Astrocyte of the cerebellum (primary cell): Measurements from ENCODE around the gene CFAP45.

Experiments used
- DNase-seq: peaks from one replicate; pipeline ENCODE4 v3.0.0-alpha.2; 2011; ENCODE audit warnings: low read depth
- H3K4me3 ChIP-seq: 2 replicates; pipeline ENCODE4 v1.5.1; 2011; ENCODE audit warnings: mild to moderate bottlenecking, low read depth, low read length, moderate library complexity
- CTCF ChIP-seq: IDR thresholded peaks from 2 replicates; pipeline ENCODE4 v1.5.1; 2012; ENCODE audit warnings: low read length, low read depth, moderate library complexity, mild to moderate bottlenecking; ENCODE audit errors: missing control alignments
- in situ Hi-C: cut with HindIII; loops from 2 replicates; pipeline ENCODE4 v1.10.0; 2017; ENCODE audit warnings: low sequenced_read_pairs

CFAP45 gene

GRCh38 chr1:159862557-159862956 lies 37.4 kb downstream of the CFAP45 start, which contains the start of gene VSIG8:
Gene VSIG8, minus strand, starts transcription at chr1:159862657. Its CDS starts 136 bp downstream, at chr1:159862521.
- no peak for TF ChIP-seq CTCF
- in situ Hi-C loops: no loop called here
- DNase-seq: no peak
- H3K4me3 ChIP-seq: no peak within 1 kb of the TSS

DNA sequence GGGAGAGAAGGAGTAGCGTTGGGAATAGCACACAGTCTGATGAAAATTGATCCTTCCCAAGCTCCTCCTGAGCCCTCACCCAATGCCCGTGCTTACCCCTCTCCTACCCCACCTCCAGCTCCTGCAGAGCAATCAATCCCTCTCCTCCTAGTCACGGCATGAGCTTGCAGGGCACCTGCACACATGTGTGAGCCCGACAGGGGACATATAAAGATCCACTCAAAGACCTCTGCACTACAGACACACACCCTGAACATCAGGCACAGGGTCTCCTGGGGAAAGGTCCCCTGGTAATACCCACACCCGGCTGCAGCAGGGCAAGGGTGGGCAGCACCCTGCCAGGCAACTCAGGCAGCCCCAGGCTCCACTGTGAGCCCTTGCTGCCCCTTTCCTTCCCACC lies 37.9 kb downstream of the CFAP45 start:
- no peak for DNase-seq
- no peak for TF ChIP-seq CTCF
- no peak overlapping the region for H3K4me3 ChIP-seq
- in situ Hi-C loops: no loop called here

- DNase-seq: no peak
- no peak overlapping the region for H3K4me3 ChIP-seq
- TF ChIP-seq CTCF: no peak
- in situ Hi-C loops: no loop called here
Observed at GRCh38 chr1:159861218-159861617, 38.7 kb downstream of the CFAP45 start.

DNA sequence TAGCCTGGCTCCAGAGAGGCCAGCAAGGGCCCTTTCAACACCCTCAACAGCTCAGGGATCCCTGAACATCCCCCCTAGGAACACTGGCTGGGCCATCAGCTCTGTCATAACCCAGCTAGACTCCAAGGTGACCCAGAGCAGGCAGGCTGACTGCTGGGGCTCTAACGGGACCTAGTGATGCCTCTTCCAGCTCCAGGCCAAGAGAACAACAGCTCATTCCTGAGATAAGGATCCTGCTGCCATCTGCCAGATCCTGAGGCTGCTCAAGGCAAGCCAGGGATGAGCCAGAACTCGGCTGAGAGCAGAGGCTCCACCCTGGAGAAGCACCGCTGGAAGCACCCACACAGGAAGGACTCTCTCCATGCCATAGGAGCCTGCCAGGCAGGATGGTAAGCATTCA lies 39.5 kb downstream of the CFAP45 start:
- no peak overlapping the region for H3K4me3 ChIP-seq
- in situ Hi-C loops: no loop called here
- no peak for DNase-seq
- no peak for TF ChIP-seq CTCF

DNA sequence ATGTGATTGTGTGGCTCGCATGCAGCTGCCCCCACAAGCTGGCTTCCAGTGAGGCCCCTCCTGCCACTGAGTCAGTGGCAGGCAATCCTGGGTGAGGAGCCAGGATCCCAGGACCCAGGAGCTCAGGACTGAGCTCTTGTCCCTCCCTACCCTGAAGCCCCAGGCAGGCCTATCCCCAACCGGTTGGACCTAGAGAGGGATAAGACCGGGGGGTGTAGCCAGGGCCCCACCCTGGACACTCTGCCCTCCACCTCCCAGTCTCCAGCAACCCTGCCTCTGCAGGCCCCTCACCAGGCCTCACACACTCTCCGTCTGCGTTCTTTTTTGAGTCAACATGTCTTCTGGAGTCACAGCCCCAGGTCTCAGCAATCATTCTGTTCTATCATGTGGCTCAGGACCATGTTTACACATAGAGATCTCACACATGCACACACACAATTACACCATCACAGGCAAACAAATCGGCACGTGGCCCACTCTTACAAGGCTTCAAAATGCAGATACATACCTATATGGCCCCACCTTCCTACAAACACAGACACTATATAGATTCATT lies 40.1 kb downstream of the CFAP45 start:
- in situ Hi-C loops: no loop called here
- DNase-seq: no peak
- TF ChIP-seq CTCF: no peak
- no peak overlapping the region for H3K4me3 ChIP-seq

GRCh38 chr1:159857889-159858288 lies 42.1 kb downstream of the CFAP45 start:
- TF ChIP-seq CTCF: no peak
- H3K4me3 ChIP-seq: no peak overlapping the region
- in situ Hi-C loops: no loop called here
- DNase-seq: no peak
